ENCODE results near the gene ARIH1. TPM values are rescaled to one million over a fixed set of nuclear protein-coding genes. Genes with fewer than 3 reads are reported as not detected.

ARIH1 gene
- total RNA-seq, 2 experiments from 2014 or later: 170 to 175 TPM

DNA sequence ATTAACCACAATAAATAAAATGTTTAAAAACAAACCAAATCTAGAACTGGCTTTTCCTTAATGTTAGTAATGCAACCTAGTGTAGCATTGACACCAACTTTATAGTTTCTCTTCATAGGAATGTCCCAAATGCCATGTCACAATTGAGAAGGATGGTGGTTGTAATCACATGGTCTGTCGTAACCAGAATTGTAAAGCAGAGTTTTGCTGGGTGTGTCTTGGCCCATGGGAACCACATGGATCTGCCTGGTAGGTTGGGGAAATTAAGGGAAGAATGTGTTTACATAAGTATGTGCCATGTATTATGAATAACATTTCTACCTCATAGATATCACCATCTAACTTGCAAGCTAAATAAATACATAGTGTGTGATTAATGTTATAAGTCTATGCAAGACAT lies 95.9 kb downstream of the ARIH1 start:
- DNase-seq (no peak), ATAC-seq (no peak)
- Mint-ChIP-seq H3K27me3 (no peaks in the 10 kb centered on the region), H3K4me1 (ENCODE audit: low read depth) (no peaks in the 10 kb centered on the region), H3K27ac (no peak overlapping the region), H3K36me3 (ENCODE audit: low read depth) (peaks cover 11% of the 10 kb centered on the region), H3K9me3 (no peaks in the 10 kb centered on the region), H3K4me3 (no peak overlapping the region)
- ChIA-PET POLR2A (no interaction called here), CTCF (interaction anchor here (0.6 kb wide), 1 partner anchor 21 kb away, joined by 3 read pairs; no protein-coding TSS in a partner anchor)
- intact Hi-C loops (cut with micrococcal nuclease): no loop called here
- TF ChIP-seq, protein P1, sequence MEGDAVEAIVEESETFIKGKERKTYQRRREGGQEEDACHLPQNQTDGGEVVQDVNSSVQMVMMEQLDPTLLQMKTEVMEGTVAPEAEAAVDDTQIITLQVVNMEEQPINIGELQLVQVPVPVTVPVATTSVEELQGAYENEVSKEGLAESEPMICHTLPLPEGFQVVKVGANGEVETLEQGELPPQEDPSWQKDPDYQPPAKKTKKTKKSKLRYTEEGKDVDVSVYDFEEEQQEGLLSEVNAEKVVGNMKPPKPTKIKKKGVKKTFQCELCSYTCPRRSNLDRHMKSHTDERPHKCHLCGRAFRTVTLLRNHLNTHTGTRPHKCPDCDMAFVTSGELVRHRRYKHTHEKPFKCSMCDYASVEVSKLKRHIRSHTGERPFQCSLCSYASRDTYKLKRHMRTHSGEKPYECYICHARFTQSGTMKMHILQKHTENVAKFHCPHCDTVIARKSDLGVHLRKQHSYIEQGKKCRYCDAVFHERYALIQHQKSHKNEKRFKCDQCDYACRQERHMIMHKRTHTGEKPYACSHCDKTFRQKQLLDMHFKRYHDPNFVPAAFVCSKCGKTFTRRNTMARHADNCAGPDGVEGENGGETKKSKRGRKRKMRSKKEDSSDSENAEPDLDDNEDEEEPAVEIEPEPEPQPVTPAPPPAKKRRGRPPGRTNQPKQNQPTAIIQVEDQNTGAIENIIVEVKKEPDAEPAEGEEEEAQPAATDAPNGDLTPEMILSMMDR (IDR thresholded peaks at IDR 0.05): no peak

DNA sequence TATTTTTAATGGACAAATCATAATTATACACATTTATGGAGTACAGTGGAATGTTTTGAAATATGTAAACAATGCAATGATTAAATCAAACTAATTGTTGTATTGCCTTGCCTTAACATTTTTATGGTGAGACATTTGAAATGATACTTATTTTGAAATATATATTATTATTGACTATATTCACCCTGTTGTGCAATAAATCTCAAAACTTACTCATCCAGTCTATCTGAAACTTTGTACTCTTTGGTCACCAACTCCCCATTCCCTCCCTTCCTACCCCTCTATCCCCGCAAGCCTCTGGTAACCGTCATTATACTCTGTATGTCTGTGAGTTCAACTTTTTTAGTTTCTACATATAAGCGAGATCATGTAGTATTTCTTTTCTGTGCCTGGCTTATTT lies 105.7 kb downstream of the ARIH1 start:
- CTCF ChIA-PET: no interaction called here
- TF ChIP-seq, protein P1 (IDR thresholded peaks at IDR 0.05): no peak
- ATAC-seq (no peak), DNase-seq (no peak)
- intact Hi-C loops (cut with micrococcal nuclease): no loop called here
- peaks cover 2% of the 10 kb centered on the region for H3K4me1 Mint-ChIP-seq (ENCODE audit: low read depth)
- H3K27me3 Mint-ChIP-seq: no peaks in the 10 kb centered on the region
- H3K36me3 Mint-ChIP-seq (ENCODE audit: low read depth): peaks cover 45% of the 10 kb centered on the region
- no peak overlapping the region for H3K4me3 Mint-ChIP-seq
- POLR2A ChIA-PET: interaction anchor here (0.6 kb wide), 1 partner anchor 995 kb away, joined by 3 read pairs; no protein-coding TSS in a partner anchor
- H3K27ac Mint-ChIP-seq: no peak overlapping the region
- peaks cover 1% of the 10 kb centered on the region for H3K9me3 Mint-ChIP-seq

DNA sequence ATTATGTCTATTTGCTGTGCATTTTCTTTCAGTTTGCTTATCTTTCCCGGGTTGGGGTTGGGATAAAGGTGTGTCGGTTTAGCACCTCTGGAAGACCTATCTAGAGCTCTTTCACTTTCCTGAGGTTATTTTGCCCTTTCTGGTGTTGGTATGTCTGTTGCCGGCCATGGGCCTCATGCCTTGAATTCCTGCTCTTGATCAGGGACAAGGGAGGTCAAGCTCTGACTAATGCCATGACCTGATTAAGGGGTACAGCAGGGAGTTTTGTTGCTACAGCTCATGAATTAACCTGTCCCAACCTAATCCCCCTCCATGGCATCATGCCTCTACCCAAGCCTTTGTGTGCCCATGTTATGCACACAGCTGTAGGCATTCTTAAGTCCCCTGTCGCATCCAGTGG lies 109.9 kb downstream of the ARIH1 start:
- POLR2A ChIA-PET: no interaction called here
- Mint-ChIP-seq H3K27ac (no peak overlapping the region), H3K4me1 (ENCODE audit: low read depth) (peaks cover 2% of the 10 kb centered on the region), H3K36me3 (ENCODE audit: low read depth) (peaks cover 25% of the 10 kb centered on the region), H3K27me3 (no peaks in the 10 kb centered on the region), H3K9me3 (peaks cover 1% of the 10 kb centered on the region), H3K4me3 (no peak overlapping the region)
- no peak for DNase-seq
- CTCF ChIA-PET: interaction anchor here (1.1 to 1.7 kb wide), 2 partner anchors 14 to 16 kb away, joined by 3 to 6 read pairs; no protein-coding TSS in a partner anchor
- ATAC-seq: no peak
- intact Hi-C loops (cut with micrococcal nuclease): no loop called here
- TF ChIP-seq, protein P1 (IDR thresholded peaks at IDR 0.05): no peak

DNA sequence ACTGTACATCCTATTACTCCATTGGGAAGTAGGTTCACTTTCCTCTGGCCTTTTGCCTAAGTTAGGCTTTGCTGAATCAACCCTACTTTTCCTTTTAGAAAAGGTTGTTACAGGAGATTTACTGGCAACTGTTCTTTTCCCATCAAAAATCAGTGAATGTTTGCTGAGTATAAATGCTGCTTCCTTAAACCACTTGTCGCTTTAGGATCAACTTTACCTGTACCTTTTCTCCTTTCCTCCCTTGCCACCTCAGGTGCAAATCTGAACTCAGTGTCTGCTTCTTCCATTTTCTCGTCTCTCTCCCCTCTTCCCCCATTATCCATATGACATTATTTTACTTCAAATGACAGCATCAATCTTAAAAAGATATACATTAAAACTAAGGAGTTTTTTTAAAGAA lies 110.9 kb downstream of the ARIH1 start:
- H3K4me3 Mint-ChIP-seq: no peak overlapping the region
- intact Hi-C loops (cut with micrococcal nuclease): no loop called here
- DNase-seq (no peak), ATAC-seq (no peak)
- TF ChIP-seq, protein P1 (IDR thresholded peaks at IDR 0.05): no peak
- H3K4me1 Mint-ChIP-seq (ENCODE audit: low read depth): peaks cover under 1% of the 10 kb centered on the region
- ChIA-PET CTCF (interaction anchor here (1.7 to 2.0 kb wide), 2 partner anchors 15 kb away, joined by 6 to 13 read pairs; no protein-coding TSS in a partner anchor), POLR2A (no interaction called here)
- no peaks in the 10 kb centered on the region for H3K9me3 Mint-ChIP-seq
- no peaks in the 10 kb centered on the region for H3K27me3 Mint-ChIP-seq
- no peak overlapping the region for H3K27ac Mint-ChIP-seq
- peaks cover 18% of the 10 kb centered on the region for H3K36me3 Mint-ChIP-seq (ENCODE audit: low read depth)

DNA sequence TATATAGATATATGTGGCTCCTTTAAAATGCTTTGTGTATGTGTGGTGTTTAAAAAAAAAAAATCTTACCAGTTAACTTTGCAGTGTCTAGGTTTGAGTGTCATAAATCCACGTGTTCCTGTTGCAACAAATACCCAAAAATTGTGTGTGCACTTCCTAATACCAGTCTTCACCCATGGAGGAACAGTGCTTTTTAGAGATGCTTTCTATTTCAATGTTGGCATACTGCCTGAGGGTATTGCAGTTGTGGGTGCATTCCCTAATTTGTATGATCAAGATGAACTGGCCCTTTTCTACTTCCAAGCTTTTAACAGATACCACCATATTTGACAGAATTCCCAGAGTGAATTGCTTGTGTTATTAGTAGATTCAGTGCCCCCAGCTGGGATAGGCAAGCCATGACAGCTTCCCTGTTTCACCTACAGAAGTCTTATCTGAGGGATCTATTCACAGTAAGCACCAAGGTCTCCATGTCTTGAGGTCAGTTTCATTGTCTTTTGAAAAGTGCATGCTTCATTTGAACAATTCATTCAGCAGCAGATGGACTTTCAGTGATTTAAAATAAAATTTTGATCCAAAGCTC lies 111.4 kb downstream of the ARIH1 start:
- Mint-ChIP-seq H3K36me3 (ENCODE audit: low read depth) (peaks cover 14% of the 10 kb centered on the region), H3K27ac (no peak overlapping the region), H3K27me3 (no peaks in the 10 kb centered on the region), H3K4me1 (ENCODE audit: low read depth) (no peaks in the 10 kb centered on the region), H3K9me3 (no peaks in the 10 kb centered on the region), H3K4me3 (no peak overlapping the region)
- DNase-seq (no peak), ATAC-seq (no peak)
- intact Hi-C loops (cut with micrococcal nuclease): no loop called here
- ChIA-PET POLR2A (interaction anchor here (0.7 kb wide), 1 partner anchor 25 kb away, joined by 3 read pairs; no protein-coding TSS in a partner anchor), CTCF (interaction anchor here (2.0 kb wide), 1 partner anchor 14 kb away, joined by 13 read pairs; no protein-coding TSS in a partner anchor)
- TF ChIP-seq, protein P1 (IDR thresholded peaks at IDR 0.05): no peak
